GM18861 (cell line): Measurements from ENCODE around the gene MRPL37.
"Not testable (repeated sequence)": the region's sequence is repeated elsewhere in the genome, so short reads cannot be mapped to it uniquely, and the experiment has no call there.

ENCODE experiments used
- ATAC-seq: cut with Tn5 transposase; IDR thresholded peaks from one replicate; pipeline ENCODE4 v1.9.1; 2021; ENCODE audit not compliant: unreplicated experiment

Gene MRPL37

GRCh38 chr1:54199765-54200518 lies at the start of gene MRPL37, which contains the start of gene CYB5RL:
Gene MRPL37 (plus strand): TSS chr1:54200167. CDS start chr1:54200244, 77 bp downstream.
Gene CYB5RL (minus strand): TSS chr1:54200030. CDS start chr1:54195616, 4,414 bp downstream.
- ATAC-seq: peak; percentile 90

- no peak for ATAC-seq
These were observed 49.0 kb upstream of the MRPL37 start for GRCh38 chr1:54151013-54151412.

GRCh38 chr1:54152696-54153095 lies 47.3 kb upstream of the MRPL37 start, which contains the start of gene CDCP2:
Gene CDCP2 (minus strand): TSS chr1:54153000. CDS start chr1:54152922, 78 bp downstream.
- ATAC-seq: no peak

- ATAC-seq: no peak
These were observed 46.2 kb upstream of the MRPL37 start for GRCh38 chr1:54153535-54154439.

GRCh38 chr1:54156201-54156600 lies 43.8 kb upstream of the MRPL37 start:
- ATAC-seq: no peak

GRCh38 chr1:54156986-54157385 lies 43.0 kb upstream of the MRPL37 start:
- no peak for ATAC-seq

- no peak for ATAC-seq
These were observed 42.6 kb upstream of the MRPL37 start for GRCh38 chr1:54157401-54157800.

GRCh38 chr1:54158071-54158470 lies 41.9 kb upstream of the MRPL37 start:
- ATAC-seq: no peak

GRCh38 chr1:54159733-54160316 lies 40.1 kb upstream of the MRPL37 start:
- ATAC-seq: no peak

GRCh38 chr1:54160351-54160750 lies 39.6 kb upstream of the MRPL37 start:
- no peak for ATAC-seq

- ATAC-seq: no peak
These were observed 38.3 kb upstream of the MRPL37 start for GRCh38 chr1:54161495-54162168.

GRCh38 chr1:54163051-54163450 lies 36.9 kb upstream of the MRPL37 start:
- no peak for ATAC-seq

- ATAC-seq: no peak
These were observed 36.4 kb upstream of the MRPL37 start for GRCh38 chr1:54163573-54163972.

- ATAC-seq: no peak
These were observed 34.8 kb upstream of the MRPL37 start for GRCh38 chr1:54165146-54165545.

- ATAC-seq: not testable (repeated sequence)
These were observed 33.6 kb upstream of the MRPL37 start for GRCh38 chr1:54166357-54166756.

GRCh38 chr1:54167422-54168139 lies 32.4 kb upstream of the MRPL37 start:
- ATAC-seq: no peak

- ATAC-seq: no peak
These were observed 31.6 kb upstream of the MRPL37 start for GRCh38 chr1:54168206-54168965.

GRCh38 chr1:54169068-54169467 lies 30.9 kb upstream of the MRPL37 start:
- ATAC-seq: no peak

GRCh38 chr1:54171016-54171415 lies 29.0 kb upstream of the MRPL37 start:
- ATAC-seq: no peak
